SK-N-SH (cell line): ENCODE results near the gene RASL11B. TPM values are rescaled to one million over a fixed set of nuclear protein-coding genes. Genes with fewer than 3 reads are reported as not detected.

Source experiments
- CTCF ChIA-PET: fragments of 300-600, 350-600 bp; formaldehyde crosslinking; extraction: SDS; loops from one replicate; lab custom pipeline; 2021; lab: Yijun Ruan, JAX
- POLR2A ChIA-PET: fragments of 350-600 bp; sonication (Branson Sonifier 250); formaldehyde crosslinking; extraction: SDS; loops from one replicate; lab custom pipeline; 2020; ENCODE audit warnings: antibody characterized with exemption, inconsistent platforms; lab: Yijun Ruan, JAX
- DNase-seq: peaks from one replicate; pipeline ENCODE4 v3.0.0; 2012
- H2AFZ ChIP-seq: fragments of 200-600 bp; sonication (generic); 2 replicates; pipeline ENCODE4 v1.8.1; 2016; ENCODE audit warnings: antibody characterized with exemption, mild to moderate bottlenecking, low read depth
- H3F3A ChIP-seq: fragments of 200-600 bp; sonication (generic); replicated peaks from 2 replicates; pipeline ENCODE3; 2016; ENCODE audit warnings: antibody characterized with exemption, mild to moderate bottlenecking; ENCODE audit not compliant: insufficient read depth
- H3K27ac ChIP-seq, 2 experiments: fragments of 200-500 bp in 1 of 2; fragments of 200-600 bp in 1 of 2; sonication (Bioruptor generic) in 1 of 2; sonication (generic), shearing (Covaris generic) in 1 of 2; 2 replicates each; pipeline versions ENCODE4 v1.5.1 to v1.6.1; 2014 to 2016; ENCODE audit warnings: low read depth in 2 of 2, inconsistent platforms in 1 of 2, low read length in 1 of 2, mild to moderate bottlenecking in 1 of 2, mixed read lengths in 1 of 2
- H3K27me3 ChIP-seq: fragments of 200-600 bp; sonication (generic), shearing (Covaris generic); 2 replicates; pipeline ENCODE4 v1.6.1; 2016; ENCODE audit warnings: mixed run types; ENCODE audit not compliant: insufficient read depth
- H3K36me3 ChIP-seq, 2 experiments: fragments of 200-500 bp in 1 of 2; fragments of 200-600 bp in 1 of 2; sonication (Bioruptor generic) in 1 of 2; sonication (generic) in 1 of 2; replicated peaks in 1 of 2; 2 replicates each; pipeline versions ENCODE3 to v1.5.1; 2014 to 2016; ENCODE audit warnings: low read length in 1 of 2, mild to moderate bottlenecking in 1 of 2; ENCODE audit not compliant: insufficient read depth in 2 of 2, control insufficient read depth in 1 of 2
- H3K4me1 ChIP-seq, 2 experiments: fragments of 200-500 bp in 1 of 2; fragments of 200-600 bp in 1 of 2; sonication (Bioruptor generic) in 1 of 2; sonication (generic), shearing (Covaris generic) in 1 of 2; 2 replicates each; pipeline versions ENCODE4 v1.5.1 to v1.6.1; 2014 to 2016; ENCODE audit warnings: low read depth in 1 of 2, low read length in 1 of 2, mixed run types in 1 of 2; ENCODE audit not compliant: insufficient read depth in 2 of 2, control insufficient read depth in 1 of 2
- H3K4me2 ChIP-seq: fragments of 200-600 bp; sonication (generic), shearing (Covaris generic); 2 replicates; pipeline ENCODE4 v1.6.1; 2017; ENCODE audit warnings: mixed run types
- H3K4me3 ChIP-seq, 2 experiments: fragments of 200-500 bp in 1 of 2; fragments of 200-600 bp in 1 of 2; sonication (Bioruptor generic) in 1 of 2; sonication (generic), shearing (Covaris generic) in 1 of 2; 2 replicates each; pipeline versions ENCODE4 v1.5.1 to v1.8.1; 2014 to 2016; ENCODE audit warnings: low read depth in 2 of 2, inconsistent platforms in 1 of 2, low read length in 1 of 2, mild to moderate bottlenecking in 1 of 2, mixed read lengths in 1 of 2, moderate library complexity in 1 of 2
- H3K79me2 ChIP-seq: fragments of 200-600 bp; sonication (generic); 2 replicates; pipeline ENCODE4 v1.8.1; 2017; ENCODE audit warnings: mild to moderate bottlenecking; ENCODE audit not compliant: insufficient read depth
- H3K9ac ChIP-seq: fragments of 200-600 bp; sonication (generic); 2 replicates; pipeline ENCODE4 v1.6.1; 2017; ENCODE audit warnings: mixed run types
- H3K9me2 ChIP-seq: fragments of 200-600 bp; sonication (generic); 2 replicates; pipeline ENCODE4 v1.6.1; 2017; ENCODE audit warnings: mixed run types
- H3K9me3 ChIP-seq: fragments of 200-600 bp; sonication (generic); 2 replicates; pipeline ENCODE4 v1.6.1; 2017; ENCODE audit warnings: mixed run types, mild to moderate bottlenecking, moderate library complexity
- H4K20me1 ChIP-seq: fragments of 200-600 bp; sonication (generic); 2 replicates; pipeline ENCODE4 v1.6.1; 2017; ENCODE audit warnings: mild to moderate bottlenecking, mixed run types; ENCODE audit not compliant: insufficient read depth
- ELF1 ChIP-seq: IDR thresholded peaks from 2 replicates; pipeline ENCODE4 v1.4.0; 2012
- EP300 ChIP-seq, 2 experiments: IDR thresholded peaks; 2 replicates each; pipeline versions ENCODE4 v1.4.0 to v1.6.1; 2012; ENCODE audit warnings: borderline replicate concordance in 1 of 2, low read depth in 1 of 2, low read length in 1 of 2
- EZH2phosphoT487 ChIP-seq: fragments of 200-600 bp; sonication (generic); IDR thresholded peaks from 2 replicates; pipeline ENCODE4 v1.6.1; 2017; ENCODE audit warnings: low read depth, mixed run types, mild to moderate bottlenecking, antibody characterized with exemption, moderate library complexity, borderline replicate concordance
- FOSL2 ChIP-seq: IDR thresholded peaks from 2 replicates; pipeline ENCODE4 v1.4.0; 2012; ENCODE audit warnings: low read depth, mild to moderate bottlenecking, moderate library complexity, borderline replicate concordance
- FOXJ3 ChIP-seq: sonication (generic); formaldehyde crosslinking; IDR thresholded peaks from 2 replicates; pipeline ENCODE4 v1.5.1; 2020; ENCODE audit warnings: mild to moderate bottlenecking, missing genetic modification reagents
- JUND ChIP-seq: IDR thresholded peaks from 2 replicates; pipeline ENCODE4 v1.4.0; 2012
- MAX ChIP-seq: IDR thresholded peaks from 2 replicates; pipeline ENCODE4 v1.4.0; 2012; ENCODE audit warnings: low read depth
- NFIC ChIP-seq: IDR thresholded peaks from 2 replicates; pipeline ENCODE4 v1.4.0; 2012; ENCODE audit warnings: borderline replicate concordance
- NRF1 ChIP-seq: IDR thresholded peaks from 2 replicates; pipeline ENCODE4 v1.6.1; 2012; ENCODE audit warnings: low read depth, mild to moderate bottlenecking, low read length
- PBX3 ChIP-seq: IDR thresholded peaks from 2 replicates; pipeline ENCODE4; 2012
- POLR2AphosphoS5 ChIP-seq: IDR thresholded peaks from 2 replicates; pipeline ENCODE4 v1.6.1; 2012; ENCODE audit warnings: low read depth, low read length
- RAD21 ChIP-seq: IDR thresholded peaks from 2 replicates; pipeline ENCODE4 v1.6.1; 2012; ENCODE audit warnings: mild to moderate bottlenecking, low read length
- RCOR1 ChIP-seq: fragments of 150-350 bp; IDR thresholded peaks from 2 replicates; pipeline ENCODE4 v1.6.1; 2017; ENCODE audit warnings: antibody characterized with exemption, low read length
- REST ChIP-seq: IDR thresholded peaks from 2 replicates; pipeline ENCODE4 v1.6.1; 2012; ENCODE audit warnings: mild to moderate bottlenecking, low read depth, low read length, moderate library complexity
- RXRA ChIP-seq: IDR thresholded peaks from 2 replicates; pipeline ENCODE4 v1.4.0; 2012; ENCODE audit warnings: low read depth, mild to moderate bottlenecking, borderline replicate concordance
- SIN3A ChIP-seq: IDR thresholded peaks from 2 replicates; pipeline ENCODE4 v1.6.1; 2012; ENCODE audit warnings: low read depth, mild to moderate bottlenecking, low read length, moderate library complexity, borderline replicate concordance
- TAF1 ChIP-seq: IDR thresholded peaks from 2 replicates; pipeline ENCODE4 v1.6.1; 2012; ENCODE audit warnings: low read depth, mild to moderate bottlenecking, low read length, moderate library complexity, borderline replicate concordance
- TCF12 ChIP-seq: IDR thresholded peaks from 2 replicates; pipeline ENCODE4 v1.4.0; 2012
- TEAD4 ChIP-seq: IDR thresholded peaks from 2 replicates; pipeline ENCODE4 v1.4.0; 2012; ENCODE audit warnings: mild to moderate bottlenecking, borderline replicate concordance; ENCODE audit not compliant: insufficient read depth
- YY1 ChIP-seq: IDR thresholded peaks from 2 replicates; pipeline ENCODE4 v1.4.0; 2012; ENCODE audit warnings: low read depth, mild to moderate bottlenecking
- ZBTB33 ChIP-seq: IDR thresholded peaks from 2 replicates; pipeline ENCODE4 v1.4.0; 2012; ENCODE audit warnings: low read depth, borderline replicate concordance
- WGBS: methylation state at CpG from one replicate; pipeline ENCODE4 v1.1.6; 2017; ENCODE audit warnings: low lambda C conversion rate; 5-methylcytosine and 5-hydroxymethylcytosine counted together
- polyA plus RNA-seq, 3 experiments: library from polyadenylated mRNA; depleted of rRNA; stranded (reverse); fragments of >200 nt; gene quantifications; 2 replicates each; pipeline ENCODE4 v1.2.3, GENCODE V29; 2012

Gene RASL11B
- polyA plus RNA-seq, 1 of the 3 experiments (the other 2 are of a cell fraction), result 0.54 TPM

GRCh38 chr4:52824603-52825459 is 37.3 kb upstream of the RASL11B start:
- Histone ChIP-seq H3K27ac (peak overlapping the region in 1 of 2 experiments; percentile 70; a peak in 2 of 4 replicates), H3K4me1 (peaks cover 0 to 17% of the 10 kb centered on the region in 2 experiments; a peak in 1 of 4 replicates), H3K9me2 (no peaks in the 10 kb centered on the region), H3K79me2 (no peaks in the 10 kb centered on the region), H3K36me3 (no peaks in the 10 kb centered on the region), H3K27me3 (no peaks in the 10 kb centered on the region), H3K9ac (no peak overlapping the region), H3K9me3 (no peaks in the 10 kb centered on the region), H4K20me1 (no peaks in the 10 kb centered on the region), H2AFZ (no peak overlapping the region; the same call in 1 of the 2 replicates), H3K4me3 (no peak overlapping the region), H3F3A (no peaks in the 10 kb centered on the region), H3K4me2 (no peak overlapping the region)
- ChIA-PET POLR2A (interaction anchor here (1.3 kb wide), 1 partner anchor 103 kb away, joined by 4 read pairs; no protein-coding TSS in a partner anchor), CTCF (interaction anchor here (0.6 kb wide), 1 partner anchor 28 kb away, joined by 3 read pairs; no protein-coding TSS in a partner anchor)
- TF ChIP-seq RCOR1 (peak; percentile 48; the same call in 1 of the 2 replicates), EP300 (IDR thresholded peaks at IDR 0.05; ENCODE audit: borderline replicate concordance in 1 of 2, low read depth in 1 of 2, low read length in 1 of 2) (peak in 1 of 2 experiments; percentile 63; a peak in 1 of 4 replicates), RXRA (peak; percentile 45; the same call in 1 of the 2 replicates), EZH2phosphoT487 (no peak), ELF1 (peak; percentile 91), MAX (peak; percentile 51; the same call in 1 of the 2 replicates), YY1 (no peak), TAF1 (no peak), ZBTB33 (0 out of 2 replicates have a peak, but pooled peaks have one; percentile 43), NFIC (peak; percentile 30; the same call in 1 of the 2 replicates), NRF1 (no peak), TCF12 (peak; percentile 92), JUND (peak; percentile 18; the same call in 1 of the 2 replicates), FOXJ3 (no peak), PBX3 (peak; percentile 89), POLR2AphosphoS5 (peak; percentile 63), FOSL2 (no peak), RAD21 (no peak), SIN3A (peak; percentile 67; the same call in 1 of the 2 replicates), REST (0 out of 2 replicates have a peak, but pooled peaks have one; percentile 25), TEAD4 (peak; percentile 65)
- DNase-seq, result peak; percentile 50
- 57% methylated on average over 8 of the region's 12 CpGs for WGBS
